ENCODE measurements around the gene FSTL3. TPM values are rescaled to one million over a fixed set of nuclear protein-coding genes. Genes with fewer than 3 reads are reported as not detected.

FSTL3 gene
- total RNA-seq, 1 donor from 2014 or later = 2.4 TPM

DNA sequence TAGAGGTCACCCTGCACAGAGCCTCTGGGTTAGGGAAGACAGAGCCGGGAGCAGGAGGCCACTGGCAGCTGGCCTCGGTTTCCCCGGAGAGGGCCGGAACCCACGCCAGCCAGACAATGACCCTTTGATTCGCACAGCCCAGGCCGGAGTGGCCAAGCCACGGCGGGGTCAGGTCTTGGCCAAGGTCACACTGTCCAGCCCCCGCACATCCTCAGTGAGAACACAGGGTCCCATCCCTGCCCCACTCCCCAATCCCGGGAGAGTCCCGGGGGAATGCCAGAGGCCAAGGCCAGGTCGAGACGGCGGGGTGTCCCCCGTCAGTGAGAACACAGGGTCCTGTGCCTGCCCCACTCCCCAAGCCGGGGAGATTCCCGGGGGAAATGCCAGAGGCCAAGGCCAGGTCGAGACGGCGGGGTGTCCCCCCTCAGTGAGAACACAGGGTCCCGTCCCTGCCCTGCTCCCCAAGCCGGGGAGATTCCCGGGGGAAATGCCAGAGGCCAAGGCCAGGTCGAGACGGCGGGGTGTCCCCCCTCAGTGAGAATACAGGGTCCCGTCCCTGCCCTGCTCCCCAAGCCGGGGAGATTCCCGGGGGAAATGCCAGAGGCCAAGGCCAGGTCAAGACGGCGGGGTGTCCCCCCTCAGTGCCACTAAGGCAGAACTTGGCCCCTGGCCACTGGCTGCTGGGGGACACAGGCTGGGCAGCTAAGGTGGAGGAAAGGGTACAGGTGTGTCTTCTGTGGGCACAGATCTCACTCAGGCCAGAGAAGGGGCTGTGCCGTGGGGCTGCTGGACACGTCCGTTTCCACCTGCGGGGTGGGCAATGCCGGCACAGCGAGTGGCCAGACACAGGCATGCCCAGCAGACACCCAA, 1.7 kb upstream of the FSTL3 start:
- H4K20me1 ChIP-seq (ENCODE audit: low read depth) = peaks cover 24% of the 10 kb centered on the region
- H3K4me3 Mint-ChIP-seq = peak overlapping the region; percentile 33
- DNase-seq (ENCODE audit: low spot score) = no peak
- no peaks in the 10 kb centered on the region for H3K36me3 Mint-ChIP-seq
- no peak overlapping the region for H3K27ac ChIP-seq
- H2AFZ ChIP-seq (replicated peaks) = no peak overlapping the region
- no peak overlapping the region for H3K27ac Mint-ChIP-seq
- H3K9ac ChIP-seq = no peak overlapping the region
- no peaks in the 10 kb centered on the region for H3K9me3 Mint-ChIP-seq
- no peak overlapping the region for H3K4me2 ChIP-seq
- H3K27me3 ChIP-seq = peaks cover 46% of the 10 kb centered on the region
- TF ChIP-seq EZH2 (IDR thresholded peaks at IDR 0.05) (no peak), EZH2phosphoT487 (IDR thresholded peaks at IDR 0.05) (no peak)
- TF ChIP-seq, protein P1, sequence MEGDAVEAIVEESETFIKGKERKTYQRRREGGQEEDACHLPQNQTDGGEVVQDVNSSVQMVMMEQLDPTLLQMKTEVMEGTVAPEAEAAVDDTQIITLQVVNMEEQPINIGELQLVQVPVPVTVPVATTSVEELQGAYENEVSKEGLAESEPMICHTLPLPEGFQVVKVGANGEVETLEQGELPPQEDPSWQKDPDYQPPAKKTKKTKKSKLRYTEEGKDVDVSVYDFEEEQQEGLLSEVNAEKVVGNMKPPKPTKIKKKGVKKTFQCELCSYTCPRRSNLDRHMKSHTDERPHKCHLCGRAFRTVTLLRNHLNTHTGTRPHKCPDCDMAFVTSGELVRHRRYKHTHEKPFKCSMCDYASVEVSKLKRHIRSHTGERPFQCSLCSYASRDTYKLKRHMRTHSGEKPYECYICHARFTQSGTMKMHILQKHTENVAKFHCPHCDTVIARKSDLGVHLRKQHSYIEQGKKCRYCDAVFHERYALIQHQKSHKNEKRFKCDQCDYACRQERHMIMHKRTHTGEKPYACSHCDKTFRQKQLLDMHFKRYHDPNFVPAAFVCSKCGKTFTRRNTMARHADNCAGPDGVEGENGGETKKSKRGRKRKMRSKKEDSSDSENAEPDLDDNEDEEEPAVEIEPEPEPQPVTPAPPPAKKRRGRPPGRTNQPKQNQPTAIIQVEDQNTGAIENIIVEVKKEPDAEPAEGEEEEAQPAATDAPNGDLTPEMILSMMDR (IDR thresholded peaks at IDR 0.05) = no peak
- H3K36me3 ChIP-seq = no peaks in the 10 kb centered on the region
- peaks cover 5% of the 10 kb centered on the region for H3K4me1 ChIP-seq
- no peaks in the 10 kb centered on the region for H3K79me2 ChIP-seq (ENCODE audit: low read depth)
- H3K9me3 ChIP-seq (ENCODE audit: low read depth) = no peaks in the 10 kb centered on the region
- H3K27me3 Mint-ChIP-seq (ENCODE audit: insufficient read depth, low read depth) = peaks cover 12% of the 10 kb centered on the region
- no peak overlapping the region for H3K4me3 ChIP-seq
- H3F3A ChIP-seq (ENCODE audit: low read depth) = peaks cover 20% of the 10 kb centered on the region
- peaks cover 9% of the 10 kb centered on the region for H3K4me1 Mint-ChIP-seq

- peaks cover 22% of the 10 kb centered on the region for H3F3A ChIP-seq (ENCODE audit: low read depth)
- H3K4me2 ChIP-seq = no peak overlapping the region
- no peaks in the 10 kb centered on the region for H3K36me3 Mint-ChIP-seq
- H3K27me3 Mint-ChIP-seq (ENCODE audit: insufficient read depth, low read depth) = peaks cover 12% of the 10 kb centered on the region
- H3K27ac ChIP-seq = no peak overlapping the region
- peaks cover 9% of the 10 kb centered on the region for H3K4me1 Mint-ChIP-seq
- peaks cover 7% of the 10 kb centered on the region for H3K4me1 ChIP-seq
- H3K4me3 ChIP-seq = no peak overlapping the region
- no peak overlapping the region for H3K27ac Mint-ChIP-seq
- peaks cover 46% of the 10 kb centered on the region for H3K27me3 ChIP-seq
- H3K9me3 Mint-ChIP-seq = no peaks in the 10 kb centered on the region
- no peak overlapping the region for H3K9ac ChIP-seq
- TF ChIP-seq, protein P1 (IDR thresholded peaks at IDR 0.05) = no peak
- TF ChIP-seq EZH2phosphoT487 (IDR thresholded peaks at IDR 0.05) = no peak
- TF ChIP-seq EZH2 (IDR thresholded peaks at IDR 0.05) = no peak
- no peaks in the 10 kb centered on the region for H3K9me3 ChIP-seq (ENCODE audit: low read depth)
- peak overlapping the region; percentile 43 for H3K4me3 Mint-ChIP-seq
- H3K36me3 ChIP-seq = no peaks in the 10 kb centered on the region
- DNase-seq (ENCODE audit: low spot score) = no peak
- H4K20me1 ChIP-seq (ENCODE audit: low read depth) = peaks cover 26% of the 10 kb centered on the region
- no peak overlapping the region for H2AFZ ChIP-seq (replicated peaks)
- H3K79me2 ChIP-seq (ENCODE audit: low read depth) = no peaks in the 10 kb centered on the region
Observed at GRCh38 chr19:676007-676338, 219 bp upstream of the FSTL3 start.

GRCh38 chr19:677201-677600, 1.0 kb downstream of the FSTL3 start:
- no peak for DNase-seq (ENCODE audit: low spot score)
- Mint-ChIP-seq H3K9me3 (no peaks in the 10 kb centered on the region), H3K27me3 (ENCODE audit: insufficient read depth, low read depth) (peaks cover 14% of the 10 kb centered on the region), H3K4me3 (no peak overlapping the region), H3K36me3 (no peaks in the 10 kb centered on the region), H3K27ac (no peak overlapping the region), H3K4me1 (peaks cover 9% of the 10 kb centered on the region)
- H2AFZ ChIP-seq (replicated peaks) = no peak overlapping the region
- no peak overlapping the region for H3K4me2 ChIP-seq
- TF ChIP-seq EZH2 (IDR thresholded peaks at IDR 0.05) (no peak), EZH2phosphoT487 (IDR thresholded peaks at IDR 0.05) (no peak)
- TF ChIP-seq, protein P1 (IDR thresholded peaks at IDR 0.05) = no peak
- H4K20me1 ChIP-seq (ENCODE audit: low read depth) = peaks cover 26% of the 10 kb centered on the region
- H3K4me1 ChIP-seq = peaks cover 7% of the 10 kb centered on the region
- H3K27ac ChIP-seq = no peak overlapping the region
- H3F3A ChIP-seq (ENCODE audit: low read depth) = peaks cover 27% of the 10 kb centered on the region
- H3K4me3 ChIP-seq = no peak overlapping the region
- H3K79me2 ChIP-seq (ENCODE audit: low read depth) = no peaks in the 10 kb centered on the region
- peaks cover 46% of the 10 kb centered on the region for H3K27me3 ChIP-seq
- H3K36me3 ChIP-seq = no peaks in the 10 kb centered on the region
- H3K9ac ChIP-seq = no peak overlapping the region
- H3K9me3 ChIP-seq (ENCODE audit: low read depth) = no peaks in the 10 kb centered on the region
